Activated effector memory CD4-positive, alpha-beta T cell treated with anti-CD3 and anti-CD28 coated beads, Interleukin-2, amount 50 U/mL, for 16 hours (primary cell): Measurements from ENCODE around the gene AIP.
"Not testable (repeated sequence)": the region's sequence is repeated elsewhere in the genome, so short reads cannot be mapped to it uniquely, and the experiment has no call there.

Source experiments
- DNase-seq: peaks from one replicate; pipeline ENCODE4 v3.0.0-alpha.2; 2020

AIP gene

DNA sequence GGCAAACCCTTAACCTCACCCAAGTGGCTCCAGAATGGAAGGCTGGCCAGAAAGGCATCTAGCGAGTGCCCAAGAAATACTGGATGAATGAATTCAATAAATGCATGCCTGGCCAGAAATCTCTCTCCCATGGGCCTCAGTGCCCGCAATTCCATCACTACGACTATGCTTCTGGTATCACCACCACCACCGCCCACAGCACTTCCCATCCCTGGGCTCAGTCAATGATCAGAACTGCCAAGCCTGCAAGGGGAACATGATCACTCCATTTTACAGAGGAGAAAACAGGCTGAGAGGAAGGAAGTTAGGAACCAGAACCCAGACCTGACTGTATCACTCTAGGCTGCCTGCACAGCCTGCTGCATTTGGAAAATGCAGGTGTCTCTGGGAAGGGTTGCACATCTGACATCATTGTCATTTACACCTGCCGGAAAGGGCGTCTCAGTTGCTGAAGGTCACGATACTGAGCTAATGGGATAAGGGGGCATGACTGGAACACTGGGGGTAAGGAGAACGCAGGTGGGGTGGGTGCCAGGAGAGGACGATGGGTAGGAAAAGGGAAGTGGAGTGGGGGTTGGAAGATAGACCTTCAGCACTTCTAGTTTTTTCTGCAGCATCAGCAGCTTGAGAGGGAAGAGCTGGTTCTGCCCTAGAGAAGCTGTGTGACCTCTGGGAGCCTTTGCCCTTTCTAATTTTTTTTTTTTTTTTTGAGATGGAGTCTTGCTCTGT lies 33.5 kb upstream of the AIP start:
- DNase-seq: no peak

DNA sequence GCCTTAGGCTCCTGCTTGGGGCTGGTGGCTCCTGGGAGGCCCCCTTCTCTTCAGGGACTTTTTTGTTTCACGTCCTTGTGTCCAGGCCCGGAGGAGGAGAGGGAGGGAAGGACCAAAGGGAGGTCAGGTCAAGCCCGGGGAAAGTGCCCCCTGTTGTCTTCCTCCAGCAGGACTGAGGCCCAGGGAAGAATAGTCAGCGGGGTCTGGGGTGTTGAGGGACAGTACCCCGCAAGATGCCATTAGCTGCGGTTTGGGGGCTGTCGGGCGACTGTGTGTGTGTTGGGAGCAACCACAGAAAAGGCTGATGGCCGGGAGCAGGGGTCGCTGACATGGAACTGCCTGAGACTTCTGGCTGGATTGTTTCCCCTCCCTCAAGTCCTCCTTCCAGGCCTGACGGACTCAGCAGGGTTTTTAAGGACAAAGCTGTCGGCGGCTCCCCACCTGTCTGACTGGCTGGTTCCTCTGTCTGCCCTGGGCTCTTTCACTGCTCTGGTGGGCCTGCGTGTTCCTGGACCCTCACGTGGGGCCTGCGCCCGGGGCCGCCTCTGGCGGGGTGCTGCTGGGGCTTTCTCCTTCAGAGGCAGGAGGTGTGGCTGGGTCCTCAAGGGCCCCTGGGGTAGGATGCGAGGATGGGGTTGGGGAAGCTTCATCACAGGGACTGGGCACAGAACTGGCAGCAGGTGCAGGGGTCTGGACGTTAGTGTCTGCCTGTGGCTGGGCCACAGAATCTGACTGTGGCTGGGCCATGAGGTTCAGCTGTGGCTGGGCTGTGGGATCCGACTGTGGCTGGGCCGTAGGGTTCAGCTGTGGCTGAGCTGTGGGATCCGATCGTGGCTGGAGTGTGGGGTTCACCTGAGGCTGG lies 31.8 kb upstream of the AIP start:
- DNase-seq: no peak

DNA sequence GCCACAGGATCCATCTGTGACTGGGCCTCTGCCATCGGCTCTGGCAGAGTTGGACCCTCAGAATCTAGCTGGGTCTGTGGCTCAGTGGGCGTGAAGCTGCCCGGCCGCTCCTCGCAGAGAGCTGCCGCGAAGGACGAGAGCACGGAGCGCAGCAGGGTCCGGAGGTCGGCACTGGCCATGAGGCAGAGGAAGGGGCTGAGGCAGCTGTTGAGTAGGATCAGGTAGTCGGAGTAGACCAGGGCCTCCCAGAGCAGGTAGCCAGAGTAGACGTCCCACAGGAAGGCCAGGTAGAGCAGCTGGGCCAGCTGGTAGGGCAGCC lies 31.2 kb upstream of the AIP start:
- DNase-seq: no peak

- DNase-seq: no peak
Measured at GRCh38 chr11:67452141-67452952, 30.5 kb upstream of the AIP start, which contains the start of gene GPR152. Gene GPR152, minus strand, starts transcription at chr11:67452729. Its CDS starts 5 bp downstream, at chr11:67452724.

DNA sequence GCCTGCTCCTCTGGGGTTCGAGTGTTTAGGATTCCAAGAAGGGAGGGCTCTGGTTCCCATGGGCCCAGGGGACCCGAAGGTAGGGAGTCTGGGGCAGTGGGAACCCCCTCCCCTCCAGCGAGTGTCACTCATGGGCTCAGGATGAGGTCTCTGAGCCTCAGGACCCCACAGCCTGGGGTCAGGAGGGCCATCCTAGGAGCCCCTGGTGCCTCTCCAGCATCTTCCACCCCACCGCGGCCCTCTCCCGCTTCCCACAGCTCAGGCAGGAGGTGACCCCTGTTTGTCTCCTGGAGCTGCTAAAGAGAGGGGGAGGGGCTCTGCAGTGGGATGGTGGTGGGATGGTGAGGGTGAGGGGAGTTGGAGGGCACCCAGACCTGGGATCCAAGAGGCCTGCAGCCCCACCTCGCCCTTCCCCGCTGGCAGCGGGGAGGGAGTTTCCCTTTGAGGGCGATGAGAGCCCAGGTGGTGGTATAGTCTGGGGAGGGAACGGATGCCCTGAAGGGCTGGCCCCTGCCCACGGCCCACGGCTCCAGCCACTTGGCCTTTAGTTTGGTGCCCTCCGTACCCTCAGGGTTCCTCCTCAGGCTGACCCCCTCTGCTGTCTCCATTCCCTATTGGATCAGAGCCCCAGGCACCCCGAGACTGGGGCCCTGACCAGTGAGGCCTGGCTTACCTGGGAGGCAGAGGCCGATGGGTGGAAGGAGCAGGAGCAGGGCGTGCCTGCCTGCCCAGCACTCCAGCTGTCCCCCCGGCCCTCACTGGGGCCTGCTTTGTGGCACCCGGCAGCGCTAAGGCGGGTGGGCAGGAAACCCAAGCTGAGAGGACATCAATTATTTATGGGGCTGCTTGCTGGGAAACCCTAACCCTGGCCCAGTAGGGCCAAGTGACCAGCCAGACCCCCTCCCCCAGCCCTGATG lies 28.8 kb upstream of the AIP start:
- no peak for DNase-seq

DNA sequence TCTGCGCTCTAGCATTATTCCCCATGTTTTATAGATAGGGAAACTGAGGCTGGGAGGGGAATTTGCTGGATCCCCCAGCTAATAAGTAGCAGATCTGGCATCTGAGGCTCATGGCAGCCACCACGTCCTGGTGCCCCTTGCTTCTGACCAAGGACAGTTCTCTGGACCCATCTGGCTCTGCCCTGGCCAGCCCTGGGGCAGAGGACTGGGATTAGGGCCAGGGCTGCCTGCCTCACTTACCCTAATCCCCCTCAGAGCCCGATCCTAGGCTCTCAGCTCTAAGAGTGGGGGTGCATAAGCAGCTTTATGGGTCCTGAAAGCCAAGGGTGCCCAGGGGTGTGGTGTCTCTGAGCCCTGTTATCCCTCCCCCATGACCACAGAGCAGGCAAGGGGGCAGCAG lies 27.8 kb upstream of the AIP start, which contains the start of gene CABP4:
Gene CABP4, plus strand, starts transcription at position 301 of the 400 bp plus-strand sequence. Its CDS starts 70 bp downstream, at position 371.
- DNase-seq: no peak

DNA sequence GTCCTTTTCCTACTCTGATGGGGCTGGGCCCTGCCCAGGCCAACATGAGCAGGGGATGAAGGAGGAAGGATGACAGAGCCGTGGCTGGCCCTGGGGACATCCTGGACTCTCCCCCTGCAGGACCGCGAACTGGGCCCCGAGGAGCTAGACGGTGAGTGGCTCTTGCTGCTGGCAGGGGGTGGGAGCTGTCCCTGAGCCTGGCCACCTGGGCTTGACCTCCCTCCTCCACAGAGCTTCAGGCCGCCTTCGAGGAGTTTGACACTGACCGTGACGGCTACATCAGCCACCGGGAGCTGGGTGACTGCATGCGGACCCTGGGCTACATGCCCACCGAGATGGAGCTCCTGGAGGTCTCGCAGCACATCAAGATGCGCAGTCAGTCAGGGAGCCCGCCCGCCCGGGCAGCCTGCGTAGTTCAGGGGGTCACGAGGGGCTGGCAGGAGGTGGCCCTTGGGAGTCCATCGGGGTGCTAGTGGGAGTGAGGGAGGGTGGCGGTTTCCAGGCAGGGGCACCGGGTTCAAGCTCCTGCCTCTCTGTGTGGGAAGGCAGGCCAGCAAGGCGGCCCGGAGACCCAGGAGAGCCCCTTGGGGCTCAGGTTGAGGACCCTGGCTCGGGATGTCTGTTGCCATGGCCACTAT lies 26.6 kb upstream of the AIP start:
- no peak for DNase-seq

DNA sequence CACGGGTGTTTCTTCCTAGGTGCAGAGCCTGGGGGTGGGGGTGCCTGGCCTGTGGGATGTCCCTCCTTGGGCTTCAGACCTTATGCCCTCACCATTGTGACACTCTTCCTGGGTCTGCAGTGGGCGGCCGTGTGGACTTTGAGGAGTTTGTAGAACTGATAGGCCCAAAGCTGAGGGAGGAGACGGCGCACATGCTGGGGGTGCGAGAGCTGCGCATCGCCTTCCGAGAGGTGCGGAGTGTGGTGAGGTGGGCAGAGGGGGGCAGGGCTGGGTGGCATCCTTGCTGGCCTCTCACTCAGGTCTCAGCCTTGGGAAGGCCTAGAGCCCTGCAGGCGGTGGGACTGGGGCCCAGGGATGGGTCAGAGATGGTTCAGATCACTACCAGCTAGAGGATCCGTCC lies 25.4 kb upstream of the AIP start:
- DNase-seq: no peak

- DNase-seq: no peak
Measured at GRCh38 chr11:67458266-67458665, 24.6 kb upstream of the AIP start.

GRCh38 chr11:67463186-67463585 lies 19.6 kb upstream of the AIP start:
- no peak for DNase-seq

DNA sequence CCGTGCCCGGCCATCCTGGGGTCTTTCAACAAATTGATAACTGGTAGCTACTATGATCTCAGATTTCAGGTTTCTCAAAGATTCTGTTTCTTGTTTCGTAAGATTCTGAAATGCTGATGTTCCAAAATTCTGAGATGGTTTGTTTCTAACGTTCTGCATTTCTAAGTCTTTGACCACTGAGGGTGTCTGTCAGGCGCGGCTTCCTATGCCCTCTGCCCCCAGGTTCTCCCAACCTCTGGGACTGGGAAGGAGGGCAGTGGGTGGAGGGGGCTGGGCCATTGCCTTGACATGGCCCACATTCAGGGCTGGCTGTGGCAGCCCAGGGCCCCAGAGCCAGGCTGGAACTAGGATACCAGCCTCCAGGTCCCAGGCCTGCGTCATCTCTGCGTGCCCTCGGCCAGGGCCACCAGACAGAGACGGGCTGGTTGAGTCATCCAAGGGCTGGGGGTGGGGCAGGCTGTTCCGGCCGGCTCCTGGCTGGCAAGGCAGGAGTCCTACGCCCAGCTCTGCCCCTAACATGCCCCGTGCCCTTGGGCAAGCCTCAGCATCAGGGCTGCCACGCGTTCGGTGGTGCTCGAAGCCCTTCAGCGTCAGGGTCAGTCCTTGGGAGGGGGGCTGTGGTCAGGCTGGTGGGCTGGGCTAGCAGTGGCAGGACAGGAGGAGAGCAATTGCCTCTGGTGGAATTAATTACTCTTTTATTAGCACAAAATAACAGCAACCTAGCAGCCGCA lies 19.0 kb upstream of the AIP start:
- no peak for DNase-seq

GRCh38 chr11:67464411-67465188 lies 18.2 kb upstream of the AIP start:
- DNase-seq: peak; percentile 97

DNA sequence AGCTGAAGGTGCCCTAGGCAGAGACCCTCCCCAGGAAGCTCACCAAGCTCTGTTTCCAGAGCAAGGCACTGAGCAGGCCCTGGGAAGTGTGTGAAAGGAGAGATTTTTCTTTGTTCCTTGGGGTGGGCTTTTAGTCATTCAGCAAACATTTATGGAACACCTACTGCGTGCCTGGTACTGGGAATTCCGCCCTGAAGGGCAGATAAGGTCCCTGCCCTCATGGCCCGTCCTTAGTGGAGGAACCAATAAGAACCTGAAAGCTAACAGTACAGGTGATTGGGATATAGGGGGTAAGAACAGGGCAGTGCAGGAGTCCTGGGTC lies 17.7 kb upstream of the AIP start:
- no peak for DNase-seq

- not testable (repeated sequence) for DNase-seq
Measured at GRCh38 chr11:67465530-67465929, 17.3 kb upstream of the AIP start.

DNA sequence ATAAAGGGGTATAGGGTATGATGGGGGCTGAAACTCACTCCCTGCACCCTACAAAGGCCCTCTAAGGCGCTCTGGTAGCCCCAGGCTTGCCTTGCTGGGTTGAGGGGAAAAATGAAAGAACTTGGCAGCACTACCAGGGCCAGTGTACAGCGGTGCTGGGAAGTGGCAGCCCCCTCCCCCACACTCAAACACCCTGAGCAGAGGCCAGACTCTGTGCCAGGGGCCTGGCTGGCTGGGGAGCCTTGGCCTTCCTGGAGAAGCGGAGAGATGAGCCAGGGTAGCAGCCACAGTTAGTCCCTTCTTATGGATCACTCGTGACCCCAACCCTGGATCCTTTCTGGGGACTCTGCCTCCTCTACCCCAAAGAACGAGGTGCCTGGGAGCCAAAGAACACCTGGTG lies 16.5 kb upstream of the AIP start:
- no peak for DNase-seq

GRCh38 chr11:67466962-67467771 lies 15.7 kb upstream of the AIP start:
- no peak for DNase-seq

DNA sequence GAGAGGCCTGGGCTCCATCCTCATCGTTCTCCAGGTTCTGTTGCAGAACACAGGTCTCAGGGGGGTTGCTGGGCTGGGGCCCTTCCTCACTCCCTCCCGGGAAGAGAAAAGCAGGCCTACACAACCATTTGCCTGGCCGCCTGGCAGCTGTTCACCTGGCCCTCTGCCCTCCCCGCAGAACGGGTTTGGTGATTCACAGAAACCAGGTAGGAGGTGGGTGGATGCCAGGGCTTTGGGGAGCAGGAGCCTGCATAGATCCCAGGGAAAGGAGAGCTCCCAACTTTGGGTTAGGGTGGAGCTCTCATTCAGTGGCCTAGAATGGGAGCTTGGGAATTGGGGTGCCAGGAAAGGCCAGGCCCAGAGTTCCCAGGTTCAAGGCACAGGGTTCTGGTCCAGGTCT lies 14.8 kb upstream of the AIP start:
- peak; percentile 75 for DNase-seq

DNA sequence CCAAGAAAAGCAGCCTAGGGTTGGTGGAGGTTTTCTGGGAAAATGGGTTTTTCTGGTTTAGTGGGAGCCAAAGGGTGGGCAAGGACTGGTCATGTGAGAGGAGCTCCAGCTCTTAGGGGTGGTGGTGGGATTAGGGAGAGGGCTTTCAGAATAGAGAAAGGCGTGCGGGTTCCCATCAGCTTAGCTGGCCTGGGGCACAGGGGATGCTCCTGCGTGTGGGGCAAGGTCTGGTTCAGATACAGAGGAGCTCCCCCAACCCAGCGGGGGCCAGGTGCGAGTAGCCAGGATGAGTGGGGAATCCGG lies 14.4 kb upstream of the AIP start:
- DNase-seq: no peak

DNA sequence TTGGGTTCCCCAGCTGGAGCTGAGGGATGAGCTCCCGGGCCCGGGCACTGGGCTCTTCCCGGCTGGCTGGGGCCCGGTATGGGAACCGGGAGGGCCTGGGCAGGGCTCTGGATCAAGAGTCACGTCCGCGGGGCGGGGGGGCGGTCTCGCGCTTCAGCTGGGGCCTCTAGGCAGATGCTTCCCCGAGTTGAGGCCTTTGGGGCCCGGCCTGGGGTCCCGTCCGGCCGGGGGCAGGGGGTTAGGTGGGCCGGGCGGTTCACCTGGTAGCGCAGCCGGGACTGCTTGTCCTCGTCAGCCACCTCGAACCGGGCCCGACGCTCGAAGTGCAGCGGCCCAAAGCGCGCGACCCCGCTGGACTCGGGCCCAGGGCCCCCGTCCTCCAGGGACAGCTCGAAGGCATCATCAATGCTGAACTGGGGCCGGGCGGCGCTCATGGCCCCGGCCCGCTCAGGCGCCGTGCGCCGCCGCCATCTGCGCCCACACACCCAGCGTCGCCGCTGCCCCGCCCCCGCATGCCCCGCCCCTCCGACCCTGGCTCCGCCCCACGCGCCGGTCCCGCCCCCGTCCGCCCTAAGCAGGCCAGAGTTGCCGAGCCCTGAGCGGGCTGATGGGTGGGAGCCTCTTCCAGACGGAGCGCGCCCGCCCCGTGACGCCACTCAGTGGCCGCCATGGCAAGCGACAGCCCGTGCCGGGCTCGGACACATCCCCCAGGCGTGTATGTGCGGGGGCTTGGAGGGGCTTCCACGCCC lies 13.9 kb upstream of the AIP start, which contains the start of gene TMEM134:
Gene TMEM134, minus strand, starts transcription at position 493 of the 749 bp plus-strand sequence. Its CDS starts 59 bp downstream, at position 434.
- DNase-seq: peak; percentile 97
